GM18508 (cell line): ENCODE data around the gene ATP11A.
"Not testable (repeated sequence)": the region's sequence is repeated elsewhere in the genome, so short reads cannot be mapped to it uniquely, and the experiment has no call there.

Experiments used
- ATAC-seq: cut with Tn5 transposase; IDR thresholded peaks from one replicate; pipeline ENCODE4 v1.9.1; 2021; ENCODE audit warnings: moderate number of reproducible peaks; ENCODE audit not compliant: insufficient read depth, unreplicated experiment

The ATP11A gene

DNA sequence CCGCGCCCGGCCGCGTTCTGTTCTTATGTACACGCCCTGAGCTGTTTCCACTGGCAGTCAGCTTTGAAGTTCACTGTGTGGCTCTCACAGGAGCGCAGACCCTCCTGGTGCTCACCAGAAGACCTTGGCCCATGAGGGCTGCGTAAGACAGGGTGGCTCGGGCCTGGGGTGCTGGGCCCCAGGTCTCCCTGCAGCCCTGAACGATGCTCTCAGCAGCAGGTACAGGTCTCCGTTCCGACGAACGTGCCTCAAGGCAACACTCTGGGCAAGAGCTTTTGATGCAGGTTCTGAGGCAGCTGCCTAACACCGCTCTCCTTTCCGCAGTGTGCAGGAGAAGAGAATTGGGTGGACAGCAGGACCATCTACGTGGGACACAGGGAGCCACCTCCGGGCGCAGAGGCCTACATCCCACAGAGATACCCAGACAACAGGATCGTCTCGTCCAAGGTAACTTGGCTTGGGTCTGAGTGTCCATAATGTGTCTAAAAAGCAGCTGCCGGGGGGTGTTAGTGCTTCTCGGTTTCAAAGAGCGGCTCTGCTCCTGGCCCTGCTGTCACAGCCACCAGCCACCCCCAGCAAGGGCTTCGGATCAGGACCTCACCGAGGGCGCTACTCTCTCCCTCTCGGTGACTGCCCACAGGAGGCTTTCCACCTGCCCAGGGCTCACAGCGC, 95.1 kb downstream of the ATP11A start:
- ATAC-seq, result no peak

- ATAC-seq, result no peak
Measured at GRCh38 chr13:112785483-112785856, 95.6 kb downstream of the ATP11A start.

- not testable (repeated sequence) for ATAC-seq
Measured at GRCh38 chr13:112786810-112787209, 97.0 kb downstream of the ATP11A start.

GRCh38 chr13:112790735-112791641, 101.2 kb downstream of the ATP11A start:
- ATAC-seq, result no peak

- ATAC-seq, result no peak
Measured at GRCh38 chr13:112791663-112792440, 102.0 kb downstream of the ATP11A start.

GRCh38 chr13:112792511-112792910, 102.7 kb downstream of the ATP11A start:
- no peak for ATAC-seq

DNA sequence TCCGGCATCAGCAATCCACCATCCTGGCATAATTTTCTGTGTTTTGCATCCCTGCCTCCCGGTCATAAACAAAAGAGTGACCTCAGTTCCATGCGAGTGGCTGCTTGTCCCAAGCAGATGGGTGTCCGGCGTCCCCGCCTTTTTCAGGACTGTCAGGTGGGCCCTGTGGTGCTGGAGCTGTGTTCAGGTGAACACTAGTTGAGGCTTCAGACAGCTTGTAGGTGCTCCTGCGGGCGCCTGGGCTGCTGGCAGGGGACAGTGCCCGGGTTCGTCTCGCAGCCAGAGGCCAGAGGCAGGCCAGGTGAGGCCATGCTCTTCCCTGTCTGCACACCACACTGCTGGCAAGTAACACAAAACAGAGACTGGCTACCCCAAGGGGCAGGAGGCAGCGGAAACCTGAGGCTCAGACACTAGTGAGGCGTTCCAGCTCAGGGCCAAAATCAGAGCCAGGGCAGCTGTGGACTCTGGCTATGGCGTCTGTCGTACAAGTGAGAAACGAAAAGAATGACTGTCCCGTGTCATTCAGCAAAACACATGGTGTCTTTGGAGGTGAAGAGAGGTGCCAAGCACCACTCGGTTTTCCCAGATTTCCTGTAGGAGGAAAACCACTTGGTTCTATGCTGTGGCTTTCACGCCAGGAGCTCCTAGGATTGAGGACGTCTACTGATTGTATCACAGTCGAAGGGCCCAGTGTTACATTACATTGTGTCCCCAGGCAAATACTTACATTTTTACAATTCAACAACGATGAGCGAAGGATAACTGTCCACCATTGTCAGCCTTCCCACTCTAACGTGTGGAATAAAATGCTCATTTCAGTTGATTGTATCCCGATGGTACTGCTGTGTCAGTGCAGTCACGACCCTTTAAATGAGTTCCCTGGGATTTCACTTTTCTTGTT, 104.0 kb downstream of the ATP11A start:
- ATAC-seq, result no peak

GRCh38 chr13:112795277-112795676, 105.4 kb downstream of the ATP11A start:
- no peak for ATAC-seq

- ATAC-seq, result no peak
Measured at GRCh38 chr13:112796190-112796915, 106.5 kb downstream of the ATP11A start.

GRCh38 chr13:112799394-112799793, 109.6 kb downstream of the ATP11A start:
- ATAC-seq, result no peak

DNA sequence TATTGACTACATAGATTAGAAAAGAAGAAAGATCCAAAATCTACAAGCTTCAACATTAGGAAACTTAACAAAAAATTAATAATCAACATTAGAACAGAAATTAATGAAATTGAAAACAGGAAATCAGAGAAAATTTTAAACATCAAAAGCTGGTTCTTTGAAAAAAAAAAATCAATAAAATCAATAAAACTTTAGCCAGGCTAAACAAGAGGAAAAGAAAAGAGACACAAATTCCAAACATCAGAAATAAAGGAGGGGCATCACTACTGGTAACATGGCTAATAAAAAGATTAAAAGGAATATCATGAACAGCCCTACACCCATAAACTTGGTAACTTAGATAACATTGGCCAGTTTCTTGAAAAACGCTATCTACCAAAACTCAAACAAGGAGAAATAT, 110.2 kb downstream of the ATP11A start:
- ATAC-seq, result no peak

- ATAC-seq, result not testable (repeated sequence)
Measured at GRCh38 chr13:112800807-112801206, 111.0 kb downstream of the ATP11A start.

DNA sequence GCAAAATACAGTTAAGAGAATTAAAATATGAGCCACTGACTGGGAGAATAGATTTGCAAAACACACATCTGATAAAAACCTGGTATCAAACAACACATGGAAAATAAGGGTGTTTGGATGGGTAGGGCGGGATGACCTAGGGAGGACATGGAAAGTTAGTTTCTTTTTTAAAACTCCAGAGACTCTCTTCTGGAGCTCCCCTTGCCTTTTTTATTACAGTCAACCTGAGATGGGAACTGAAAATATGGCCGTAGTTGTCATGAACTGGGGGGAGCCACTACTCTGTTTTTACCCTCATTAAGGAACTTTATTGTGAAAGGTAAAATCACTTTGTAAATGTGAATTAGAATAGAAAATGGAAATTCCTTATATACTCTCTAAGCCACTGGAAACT, 113.0 kb downstream of the ATP11A start:
- ATAC-seq, result no peak

DNA sequence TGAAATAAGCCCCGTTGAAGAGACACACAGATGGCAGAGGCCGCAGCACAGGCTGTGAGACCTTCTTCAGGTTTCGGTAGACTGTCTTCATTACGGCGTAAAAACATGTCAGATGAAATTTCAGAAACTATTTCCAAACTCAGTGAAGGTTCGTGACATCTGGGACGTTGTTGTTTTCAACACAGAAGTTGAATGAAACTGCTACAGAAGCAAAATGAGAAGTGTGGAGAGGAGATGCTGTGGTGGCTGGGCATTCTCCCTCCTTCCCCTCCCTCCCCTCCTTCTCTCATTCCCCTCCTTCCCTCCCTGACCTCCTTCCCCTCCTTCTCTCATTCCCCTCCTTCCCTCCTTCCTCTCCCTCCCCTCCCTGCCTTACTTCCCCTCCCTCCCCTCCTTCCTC, 113.6 kb downstream of the ATP11A start:
- ATAC-seq, result peak; percentile 34

DNA sequence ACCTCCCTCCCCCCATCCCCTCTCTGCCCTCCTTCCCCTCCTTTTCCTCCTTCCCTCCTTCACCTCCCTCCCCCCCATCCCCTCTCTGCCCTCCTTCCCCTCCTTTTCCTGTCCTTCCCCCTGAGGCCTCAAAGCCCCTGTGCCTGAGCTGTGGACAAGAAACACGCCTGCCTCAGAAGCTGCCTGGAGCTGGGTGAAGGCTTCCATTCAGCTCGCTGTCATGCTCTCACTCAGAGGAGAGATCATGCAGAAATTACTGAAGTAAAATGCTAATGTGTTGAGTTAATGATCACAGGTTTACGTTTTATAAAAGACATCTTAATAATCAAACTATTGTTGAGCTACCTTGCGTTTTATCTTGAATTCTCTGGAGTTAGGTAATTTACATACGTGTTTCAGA, 114.5 kb downstream of the ATP11A start:
- no peak for ATAC-seq

DNA sequence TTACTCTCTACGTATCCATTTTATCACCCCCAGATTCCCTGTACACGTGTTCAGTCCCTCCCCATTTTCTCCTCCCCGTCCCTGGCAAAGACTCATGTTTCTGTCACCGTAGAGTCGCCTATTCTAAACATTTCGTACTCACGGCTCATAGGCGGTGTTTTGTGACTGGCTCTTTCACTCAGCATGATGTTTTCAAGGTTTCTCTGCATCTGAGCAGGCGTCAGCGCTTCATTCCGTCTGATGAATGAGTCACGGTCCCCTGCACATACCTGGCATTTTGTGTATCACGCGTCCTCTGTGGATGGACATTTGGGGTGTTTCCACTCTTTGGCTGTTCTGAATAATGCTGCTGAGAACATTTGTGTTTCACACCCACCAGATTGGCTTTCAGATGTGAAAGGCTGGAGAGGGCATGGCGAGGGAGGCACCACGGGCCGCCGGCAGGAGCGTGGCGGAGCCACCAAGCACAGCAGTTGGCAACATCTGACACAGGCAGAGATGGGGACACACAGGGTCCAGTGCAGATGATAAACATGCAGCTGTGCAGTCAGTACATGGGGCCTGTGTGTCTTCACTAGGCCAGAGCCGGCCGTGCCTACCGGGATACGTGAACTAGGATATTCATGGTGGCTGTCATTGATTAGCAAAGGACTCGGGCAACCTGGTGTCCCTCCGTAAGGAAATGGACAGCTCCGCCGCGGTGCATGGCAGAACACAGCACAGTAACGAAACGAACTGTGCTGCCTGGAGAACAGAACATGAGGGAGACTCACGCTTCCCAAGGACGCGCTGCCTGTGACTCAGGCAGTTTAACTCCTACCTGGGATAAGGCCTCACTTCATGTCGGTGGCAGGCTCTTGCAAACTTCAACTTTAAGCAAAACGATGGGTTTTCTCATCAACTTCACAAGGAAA, 117.2 kb downstream of the ATP11A start:
- no peak for ATAC-seq

GRCh38 chr13:112807653-112808376, 118.0 kb downstream of the ATP11A start:
- no peak for ATAC-seq
